ENCODE data around the gene DLL4.

- no peak for TF ChIP-seq EP300 (conservative IDR thresholded peaks at IDR 0.05; ENCODE audit: poor library complexity, severe bottlenecking)
- TF ChIP-seq, protein P1, sequence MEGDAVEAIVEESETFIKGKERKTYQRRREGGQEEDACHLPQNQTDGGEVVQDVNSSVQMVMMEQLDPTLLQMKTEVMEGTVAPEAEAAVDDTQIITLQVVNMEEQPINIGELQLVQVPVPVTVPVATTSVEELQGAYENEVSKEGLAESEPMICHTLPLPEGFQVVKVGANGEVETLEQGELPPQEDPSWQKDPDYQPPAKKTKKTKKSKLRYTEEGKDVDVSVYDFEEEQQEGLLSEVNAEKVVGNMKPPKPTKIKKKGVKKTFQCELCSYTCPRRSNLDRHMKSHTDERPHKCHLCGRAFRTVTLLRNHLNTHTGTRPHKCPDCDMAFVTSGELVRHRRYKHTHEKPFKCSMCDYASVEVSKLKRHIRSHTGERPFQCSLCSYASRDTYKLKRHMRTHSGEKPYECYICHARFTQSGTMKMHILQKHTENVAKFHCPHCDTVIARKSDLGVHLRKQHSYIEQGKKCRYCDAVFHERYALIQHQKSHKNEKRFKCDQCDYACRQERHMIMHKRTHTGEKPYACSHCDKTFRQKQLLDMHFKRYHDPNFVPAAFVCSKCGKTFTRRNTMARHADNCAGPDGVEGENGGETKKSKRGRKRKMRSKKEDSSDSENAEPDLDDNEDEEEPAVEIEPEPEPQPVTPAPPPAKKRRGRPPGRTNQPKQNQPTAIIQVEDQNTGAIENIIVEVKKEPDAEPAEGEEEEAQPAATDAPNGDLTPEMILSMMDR (IDR thresholded peaks at IDR 0.05; ENCODE audit: poor library complexity, severe bottlenecking), result no peak
- no peak for TF ChIP-seq POLR2AphosphoS5 (IDR thresholded peaks at IDR 0.05)
- peak; percentile 0 for TF ChIP-seq EZH2 (IDR thresholded peaks at IDR 0.05; ENCODE audit: borderline replicate concordance, insufficient read depth, low read length, poor library complexity, severe bottlenecking)
These were observed 1.0 kb upstream of the DLL4 start for GRCh38 chr15:40927873-40928806.

Measured in neural cell (in vitro differentiated cells).